ENCODE results near the gene PPP4R4. TPM values are rescaled to one million over a fixed set of nuclear protein-coding genes. Genes with fewer than 3 reads are reported as not detected.

Gene PPP4R4
- total and polyA plus RNA-seq, 2 of the 4 experiments (the other 2 are of a cell fraction): 0.17 to 0.36 TPM

DNA sequence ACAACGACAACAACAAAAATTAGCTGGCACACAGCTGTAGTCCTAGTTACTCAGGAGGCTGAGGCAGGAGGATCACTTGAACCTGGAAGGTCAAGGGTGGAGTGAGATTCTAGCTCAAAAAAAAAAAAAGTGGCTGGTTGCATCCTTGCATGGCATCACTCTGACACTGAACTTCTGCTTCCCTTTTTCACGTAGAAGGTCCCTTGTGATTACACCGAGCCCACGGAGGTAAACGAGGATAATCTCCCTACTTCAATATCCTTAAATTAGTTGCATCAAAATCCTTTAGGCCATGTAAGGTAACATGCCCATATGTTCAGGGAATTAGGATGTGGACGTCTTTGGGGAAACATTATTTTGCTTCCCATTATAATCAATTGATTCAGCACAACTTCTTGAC lies 4.0 kb upstream of the PPP4R4 start:
- Histone ChIP-seq H3K56ac (ENCODE audit: extremely low read depth, insufficient read depth, low read length) (no peak overlapping the region), H3K18ac (ENCODE audit: low read depth, low read length) (no peak overlapping the region), H2BK5ac (ENCODE audit: low read depth, low read length, poor library complexity, severe bottlenecking) (no peak overlapping the region), H2BK20ac (ENCODE audit: low read depth, low read length) (no peak overlapping the region), H2AFZ (replicated peaks; ENCODE audit: low read length, poor library complexity) (no peak overlapping the region), H3K23ac (ENCODE audit: low read depth, low read length) (no peak overlapping the region), H4K5ac (ENCODE audit: low read depth, low read length) (no peak overlapping the region), H4K20me1 (ENCODE audit: insufficient read depth, low read length) (no peaks in the 10 kb centered on the region), H3K4me3 (ENCODE audit: insufficient read depth, low read depth, low read length) (no peak overlapping the region), H3K27me3 (ENCODE audit: control insufficient read depth, insufficient read depth, low read length) (peaks cover 20% of the 10 kb centered on the region), H3K14ac (replicated peaks; ENCODE audit: low read depth, low read length) (no peak overlapping the region), H3K4me1 (ENCODE audit: control insufficient read depth, insufficient read depth, low read length) (peaks cover 2% of the 10 kb centered on the region; the same call in 1 of the 2 replicates), H3K79me1 (ENCODE audit: low read depth in 1 of 2, low read length in 2 of 2) (no peaks in the 10 kb centered on the region), H4K91ac (ENCODE audit: insufficient read depth, low read depth, low read length) (no peak overlapping the region), H3K27ac (ENCODE audit: insufficient read depth, low read length) (no peak overlapping the region), H3K9me1 (ENCODE audit: insufficient read depth, low read length) (no peaks in the 10 kb centered on the region; the same call in 1 of the 2 replicates), H3K36me3 (ENCODE audit: control insufficient read depth, insufficient read depth, low read length) (no peaks in the 10 kb centered on the region), H3K9ac (ENCODE audit: low read depth, low read length) (no peak overlapping the region), H2AK5ac (ENCODE audit: low read depth, low read length) (no peak overlapping the region), H2BK15ac (ENCODE audit: low read depth, low read length) (no peak overlapping the region), H3K4ac (ENCODE audit: low read depth, low read length) (no peak overlapping the region), H2AK9ac (replicated peaks; ENCODE audit: low read depth, low read length, poor library complexity) (no peak overlapping the region), H3K9me3 (ENCODE audit: control insufficient read depth, insufficient read depth, low read length) (no peaks in the 10 kb centered on the region), H3K4me2 (ENCODE audit: low read depth, low read length) (no peak overlapping the region), H2BK120ac (ENCODE audit: low read depth, low read length) (no peak overlapping the region), H4K8ac (ENCODE audit: low read depth in 2 of 2, low read length in 2 of 2) (no peak overlapping the region)
- in situ Hi-C loops (cut with MboI; ENCODE audit: low sequenced_read_pairs): no loop called here
- DNase-seq (no peak), ATAC-seq (ENCODE audit: low read depth) (no peak)
- intact Hi-C loops (cut with micrococcal nuclease): no loop called here
- ChIA-PET CTCF (interaction anchor here (1.3 kb wide), 1 partner anchor 11 kb away, joined by 4 read pairs; no protein-coding TSS in a partner anchor), POLR2A (ENCODE audit: unreplicated experiment) (no interaction called here)
- BruUV-seq (replicated peaks): no TSS peak
- 100% methylated on average over 1 of the region's 6 CpGs; no CpG with 5 or more reads in 1 of the 2 experiments for WGBS, 2 experiments (ENCODE audit: extremely low coverage in 2 of 2, insufficient read length in 1 of 2)
- dilution Hi-C loops (cut with HindIII; ENCODE audit: low sequenced_read_pairs, unreplicated experiment): no loop called here
- TF ChIP-seq FOS (IDR thresholded peaks at IDR 0.05; ENCODE audit: low read depth, low read length) (no peak), SMC3 (IDR thresholded peaks at IDR 0.05; ENCODE audit: low read depth, low read length) (no peak), RAD21 (IDR thresholded peaks at IDR 0.05; ENCODE audit: low read length) (no peak), NFE2L2 (IDR thresholded peaks at IDR 0.05; ENCODE audit: low read depth, low read length) (no peak), MXI1 (IDR thresholded peaks at IDR 0.05; ENCODE audit: borderline replicate concordance, low read depth, low read length) (no peak), BHLHE40 (IDR thresholded peaks at IDR 0.05; ENCODE audit: low read depth, low read length) (no peak), CHD1 (IDR thresholded peaks at IDR 0.05; ENCODE audit: low read depth, low read length) (no peak), RCOR1 (IDR thresholded peaks at IDR 0.05; ENCODE audit: insufficient replicate concordance, low read length) (no peak), MAFK (IDR thresholded peaks at IDR 0.05; ENCODE audit: low read depth, low read length) (no peak)
- TF ChIP-seq, protein P1, sequence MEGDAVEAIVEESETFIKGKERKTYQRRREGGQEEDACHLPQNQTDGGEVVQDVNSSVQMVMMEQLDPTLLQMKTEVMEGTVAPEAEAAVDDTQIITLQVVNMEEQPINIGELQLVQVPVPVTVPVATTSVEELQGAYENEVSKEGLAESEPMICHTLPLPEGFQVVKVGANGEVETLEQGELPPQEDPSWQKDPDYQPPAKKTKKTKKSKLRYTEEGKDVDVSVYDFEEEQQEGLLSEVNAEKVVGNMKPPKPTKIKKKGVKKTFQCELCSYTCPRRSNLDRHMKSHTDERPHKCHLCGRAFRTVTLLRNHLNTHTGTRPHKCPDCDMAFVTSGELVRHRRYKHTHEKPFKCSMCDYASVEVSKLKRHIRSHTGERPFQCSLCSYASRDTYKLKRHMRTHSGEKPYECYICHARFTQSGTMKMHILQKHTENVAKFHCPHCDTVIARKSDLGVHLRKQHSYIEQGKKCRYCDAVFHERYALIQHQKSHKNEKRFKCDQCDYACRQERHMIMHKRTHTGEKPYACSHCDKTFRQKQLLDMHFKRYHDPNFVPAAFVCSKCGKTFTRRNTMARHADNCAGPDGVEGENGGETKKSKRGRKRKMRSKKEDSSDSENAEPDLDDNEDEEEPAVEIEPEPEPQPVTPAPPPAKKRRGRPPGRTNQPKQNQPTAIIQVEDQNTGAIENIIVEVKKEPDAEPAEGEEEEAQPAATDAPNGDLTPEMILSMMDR (conservative IDR thresholded peaks at IDR 0.05; ENCODE audit: low read depth, low read length): no peak

All from IMR-90 (cell line).